ENCODE measurements around the gene TUG1. TPM values are rescaled to one million over a fixed set of nuclear protein-coding genes. Genes with fewer than 3 reads are reported as not detected.

Gene TUG1
- total RNA-seq, 2 experiments from 2014 or later, result 85.8 to 86.2 TPM

GRCh38 chr22:30969532-30970355 lies 679 bp downstream of the TUG1 start:
- POLR2A ChIA-PET, result interaction anchor here (0.7 to 4.9 kb wide), 31 partner anchors 10 to 1416 kb away, joined by 3 to 104 read pairs (median 5); partner anchors contain the start of genes EIF4ENIF1, LIMK2, PES1 and PIK3IP1
- Histone ChIP-seq H3K9me3 (ENCODE audit: control insufficient read depth in 1 of 2, insufficient read depth in 1 of 2, low read length in 2 of 2) (peaks cover 10 to 75% of the 10 kb centered on the region in 2 experiments), H3K4me3 (ENCODE audit: low read length) (peak overlapping the region; percentile 80), H3K36me3 (ENCODE audit: insufficient read depth, low read length) (peaks cover 38% of the 10 kb centered on the region), H3K27me3 (ENCODE audit: control insufficient read depth in 1 of 2, insufficient read depth in 2 of 2, low read length in 2 of 2) (no peaks in the 10 kb centered on the region), H3K27ac (ENCODE audit: low read depth in 1 of 2, low read length in 2 of 2) (peak overlapping the region; percentile 80 to 91), H3K4me1 (ENCODE audit: insufficient read depth, low read length) (peaks cover 23% of the 10 kb centered on the region)
- peak; percentile 3 for ATAC-seq (ENCODE audit: poor library complexity)
- intact Hi-C loops (cut with DNase I, micrococcal nuclease), result loop anchor here (2.0 to 10.0 kb wide), 9 partner anchors 27 to 1505 kb away; partner anchors contain the start of genes FBXO7 (in 1 of the 2), PATZ1 (in 1 of the 2), PES1 (in 1 of the 2) and RNF185 (in 1 of the 2)
- TF ChIP-seq CTCF (IDR thresholded peaks at IDR 0.05), result no peak
- H3K27me3 Mint-ChIP-seq, result no peaks in the 10 kb centered on the region
- peak overlapping the region; percentile 98 for H3K27ac Mint-ChIP-seq
- peaks cover 62% of the 10 kb centered on the region for H3K4me1 Mint-ChIP-seq (ENCODE audit: low read depth)
- peak in 12 of 14 experiments; percentile 13 to 72 (median 30) for DNase-seq
- H3K36me3 Mint-ChIP-seq (ENCODE audit: low read depth), result peaks cover 91% of the 10 kb centered on the region
- peak overlapping the region; percentile 90 for H3K4me3 Mint-ChIP-seq
- CTCF ChIA-PET, result interaction anchor here (0.6 to 3.2 kb wide), 4 partner anchors 29 to 115 kb away, joined by 3 to 18 read pairs (median 5); no protein-coding TSS in a partner anchor
- peaks cover 15% of the 10 kb centered on the region for H3K9me3 Mint-ChIP-seq

DNA sequence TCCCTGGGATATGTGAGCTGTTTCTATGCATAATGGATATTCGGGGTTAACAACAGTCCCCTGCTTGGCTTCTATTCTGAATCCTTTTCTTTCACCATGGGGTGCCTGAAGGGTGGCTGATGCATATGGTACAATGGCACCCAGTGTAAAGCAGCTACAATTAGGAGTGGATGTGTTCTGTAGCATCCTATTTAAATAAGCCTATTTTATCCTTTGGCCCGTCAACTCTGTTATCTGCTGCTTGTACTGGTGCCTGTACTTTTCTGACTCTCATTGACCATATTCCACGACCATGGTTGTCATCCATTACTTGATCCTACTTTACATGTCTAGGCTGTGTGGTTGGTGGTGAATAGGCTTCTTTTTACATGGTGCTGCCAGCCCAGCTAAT lies 1.3 kb downstream of the TUG1 start:
- Mint-ChIP-seq H3K36me3 (ENCODE audit: low read depth) (peaks cover 91% of the 10 kb centered on the region), H3K4me3 (peak overlapping the region; percentile 90), H3K4me1 (ENCODE audit: low read depth) (peaks cover 56% of the 10 kb centered on the region), H3K27ac (peak overlapping the region; percentile 98), H3K9me3 (peaks cover 15% of the 10 kb centered on the region), H3K27me3 (no peaks in the 10 kb centered on the region)
- POLR2A ChIA-PET, result interaction anchor here (0.7 to 4.9 kb wide), 12 partner anchors 10 to 1417 kb away, joined by 3 to 104 read pairs (median 14); partner anchors contain the start of genes LIMK2, PIK3IP1, SELENOM and SMTN
- ATAC-seq (ENCODE audit: poor library complexity) (no peak), DNase-seq (no peak)
- Histone ChIP-seq H3K4me3 (ENCODE audit: low read length) (peak overlapping the region; percentile 80), H3K27ac (ENCODE audit: low read depth in 1 of 2, low read length in 2 of 2) (no peak overlapping the region), H3K4me1 (ENCODE audit: insufficient read depth, low read length) (peaks cover 23% of the 10 kb centered on the region), H3K36me3 (ENCODE audit: insufficient read depth, low read length) (peaks cover 40% of the 10 kb centered on the region), H3K27me3 (ENCODE audit: control insufficient read depth in 1 of 2, insufficient read depth in 2 of 2, low read length in 2 of 2) (no peaks in the 10 kb centered on the region), H3K9me3 (ENCODE audit: control insufficient read depth in 1 of 2, insufficient read depth in 1 of 2, low read length in 2 of 2) (peaks cover 10 to 77% of the 10 kb centered on the region in 2 experiments)
- CTCF ChIA-PET, result interaction anchor here (0.6 to 3.2 kb wide), 4 partner anchors 30 to 115 kb away, joined by 3 to 18 read pairs (median 4); no protein-coding TSS in a partner anchor
- TF ChIP-seq CTCF (IDR thresholded peaks at IDR 0.05), result no peak
- intact Hi-C loops (cut with DNase I, micrococcal nuclease), result loop anchor here in 1 of 2 experiments (5.0 to 10.0 kb wide), 2 partner anchors 377 to 524 kb away; partner anchors contain the start of genes PATZ1 and SFI1

DNA sequence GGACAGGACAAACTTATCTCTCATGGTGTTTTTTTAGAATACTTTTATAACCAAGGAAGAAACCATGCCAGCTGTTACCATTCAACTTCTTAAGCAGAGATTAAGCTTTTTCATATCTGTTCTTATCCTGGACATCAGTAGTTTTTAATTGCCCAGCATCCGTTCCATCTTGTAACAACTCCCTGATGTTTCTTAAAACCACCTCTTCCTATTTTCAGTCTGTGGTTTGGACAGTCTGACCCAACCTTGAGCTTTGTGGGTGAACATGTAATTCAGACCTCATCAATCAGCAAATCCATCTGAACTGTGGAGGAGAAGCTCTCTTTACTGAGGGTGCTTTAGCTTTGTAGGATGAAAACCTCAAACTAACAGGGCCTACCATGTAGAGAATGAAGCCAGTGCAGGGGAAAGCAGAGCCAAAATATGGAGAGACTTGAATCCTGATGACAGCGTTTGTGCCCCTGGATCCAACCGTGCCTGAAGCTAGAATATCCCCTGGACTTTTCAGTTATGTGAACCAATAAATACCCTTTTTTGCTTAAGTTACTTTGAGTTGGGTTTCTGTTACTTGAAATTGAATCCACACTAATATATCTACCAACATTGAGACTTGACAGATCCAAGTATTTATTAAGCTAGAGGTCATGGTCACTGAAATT lies 9.4 kb downstream of the TUG1 start:
- no peak for TF ChIP-seq CTCF (IDR thresholded peaks at IDR 0.05)
- Histone ChIP-seq H3K9me3 (ENCODE audit: control insufficient read depth in 1 of 2, insufficient read depth in 1 of 2, low read length in 2 of 2) (peaks cover 22 to 93% of the 10 kb centered on the region in 2 experiments), H3K27ac (ENCODE audit: low read depth in 1 of 2, low read length in 2 of 2) (no peak overlapping the region), H3K4me3 (ENCODE audit: low read length) (no peak overlapping the region), H3K27me3 (ENCODE audit: control insufficient read depth in 1 of 2, insufficient read depth in 2 of 2, low read length in 2 of 2) (no peaks in the 10 kb centered on the region), H3K36me3 (ENCODE audit: insufficient read depth, low read length) (peaks cover 9% of the 10 kb centered on the region), H3K4me1 (ENCODE audit: insufficient read depth, low read length) (no peaks in the 10 kb centered on the region)
- CTCF ChIA-PET, result no interaction called here
- Mint-ChIP-seq H3K4me1 (ENCODE audit: low read depth) (no peaks in the 10 kb centered on the region), H3K27me3 (no peaks in the 10 kb centered on the region), H3K27ac (no peak overlapping the region), H3K9me3 (peaks cover 26% of the 10 kb centered on the region), H3K36me3 (ENCODE audit: low read depth) (peaks cover 72% of the 10 kb centered on the region), H3K4me3 (no peak overlapping the region)
- POLR2A ChIA-PET, result interaction anchor here (1.4 to 6.9 kb wide), 2 partner anchors 9 to 314 kb away, joined by 3 to 40 read pairs; partner anchors contain the start of genes MORC2, PIK3IP1 and TUG1
- no peak for ATAC-seq (ENCODE audit: poor library complexity)
- intact Hi-C loops (cut with DNase I, micrococcal nuclease), result loop anchor here in 1 of 2 experiments (10.0 kb wide), 1 partner anchor 516 kb away; the partner anchor contains the start of gene SFI1
- no peak for DNase-seq

All from CD4-positive, alpha-beta T cell (primary cell).